ENCODE results near the gene NRGN. TPM values are rescaled to one million over a fixed set of nuclear protein-coding genes. Genes with fewer than 3 reads are reported as not detected.

NRGN gene
- total and polyA plus RNA-seq, 2 of the 8 experiments (the other 6 are each of a cell fraction or from before 2014, with no cell fraction given), result 0.60 to 1.0 TPM

GRCh38 chr11:124784051-124784450 lies 44.3 kb downstream of the NRGN start:
- H4K5ac ChIP-seq (ENCODE audit: insufficient read length, low read depth, low read length), result no peak overlapping the region
- no peaks in the 10 kb centered on the region for H3K23me2 ChIP-seq (ENCODE audit: low read depth, low read length)
- H2BK20ac ChIP-seq (ENCODE audit: low read length), result no peak overlapping the region
- CTCF ChIA-PET (ENCODE audit: partially characterized antibody), result interaction anchor here (1.0 to 4.9 kb wide), 4 partner anchors 10 to 82 kb away, joined by 5 to 28 read pairs (median 6); no protein-coding TSS in a partner anchor
- no peak overlapping the region for H4K8ac ChIP-seq (ENCODE audit: extremely low read depth, insufficient read depth, low read length)
- peaks cover 4 to 5% of the 10 kb centered on the region in 2 experiments for H4K20me1 ChIP-seq (replicated peaks in 1 of 2; ENCODE audit: control insufficient read depth in 1 of 2, insufficient read depth in 2 of 2, low read length in 2 of 2)
- H2BK15ac ChIP-seq (ENCODE audit: low read length), result no peak overlapping the region
- DNase-seq (ENCODE audit: low read depth in 1 of 2, low spot score in 2 of 2), result no peak
- H3K27me3 ChIP-seq (replicated peaks in 1 of 4; ENCODE audit: control insufficient read depth in 3 of 4, extremely low read depth in 1 of 4, insufficient read depth in 3 of 4, low read length in 3 of 4), result no peaks in the 10 kb centered on the region
- no peak overlapping the region for H2BK120ac ChIP-seq (replicated peaks; ENCODE audit: low read depth, low read length)
- H3K79me2 ChIP-seq (ENCODE audit: control insufficient read depth in 1 of 2, insufficient read depth in 2 of 2, low read length in 2 of 2), result peaks cover 3 to 54% of the 10 kb centered on the region in 2 experiments; a peak in 3 of 4 replicates
- no peak overlapping the region for H3K4me2 ChIP-seq (ENCODE audit: insufficient read depth in 1 of 2, low read depth in 2 of 2, low read length in 2 of 2)
- peaks cover 4% of the 10 kb centered on the region; the same call in 1 of the 2 replicates for H3K79me1 ChIP-seq (ENCODE audit: low read depth, low read length)
- H2AK5ac ChIP-seq (ENCODE audit: low read depth, low read length), result no peak overlapping the region
- no peak overlapping the region for H3K9ac ChIP-seq (replicated peaks in 1 of 4; ENCODE audit: extremely low read depth in 1 of 4, low read depth in 3 of 4, low read length in 3 of 4)
- H2AFZ ChIP-seq (ENCODE audit: low read length), result no peak overlapping the region
- no peaks in the 10 kb centered on the region for H3K9me3 ChIP-seq (ENCODE audit: insufficient read depth in 2 of 2, low read depth in 1 of 2, low read length in 1 of 2)
- H4K91ac ChIP-seq (replicated peaks; ENCODE audit: insufficient read length, low read length), result no peak overlapping the region
- H3K4me1 ChIP-seq (replicated peaks in 1 of 4; ENCODE audit: control insufficient read depth in 3 of 4, insufficient read depth in 4 of 4, low read length in 3 of 4), result no peaks in the 10 kb centered on the region
- 100% methylated on average over 2 of the region's 2 CpGs; no CpG with 5 or more reads in 1 of the 2 experiments for whole genome bisulfite sequencing, 2 experiments (ENCODE audit: extremely low coverage in 1 of 2, insufficient coverage in 1 of 2, insufficient read length in 1 of 2, insufficient replicate concordance in 2 of 2, low coverage in 1 of 2, low lambda C conversion rate in 2 of 2, missing lambda C conversion rate in 1 of 2)
- H2BK5ac ChIP-seq (ENCODE audit: low read depth, low read length), result no peak overlapping the region
- no peak overlapping the region for H3K18ac ChIP-seq (ENCODE audit: extremely low read depth, low read length)
- no peak overlapping the region for H3K4ac ChIP-seq (replicated peaks; ENCODE audit: insufficient read length, low read depth, low read length)
- FAIRE-seq, result no peak
- POLR2A ChIA-PET (ENCODE audit: partially characterized antibody), result interaction anchor here (0.6 to 3.7 kb wide), 7 partner anchors 9 to 21 kb away, joined by 3 to 13 read pairs (median 4); partner anchors contain the start of gene MSANTD2
- H3K56ac ChIP-seq (replicated peaks; ENCODE audit: insufficient read length, low read depth, low read length), result no peak overlapping the region
- H3K14ac ChIP-seq (ENCODE audit: insufficient read length), result no peak overlapping the region
- no peak overlapping the region for H3K4me3 ChIP-seq (ENCODE audit: extremely low read depth in 1 of 4, insufficient read depth in 2 of 4, low read depth in 3 of 4, low read length in 4 of 4)
- H3K36me3 ChIP-seq (ENCODE audit: control insufficient read depth in 2 of 4, insufficient read depth in 4 of 4, low read length in 3 of 4), result no peaks in the 10 kb centered on the region
- no peak overlapping the region for H2BK12ac ChIP-seq (ENCODE audit: low read depth, low read length)
- no peak overlapping the region for H3K23ac ChIP-seq (ENCODE audit: insufficient read length)
- H3K27ac ChIP-seq (ENCODE audit: low read depth, low read length), result no peak overlapping the region
- TF ChIP-seq TEAD4 (IDR thresholded peaks at IDR 0.05; ENCODE audit: low read depth, low read length), result no peak
